Tibial artery (tissue), 4 donors: ENCODE measurements around the gene PHETA1.

Experiments used
- DNase-seq, 2 donors: peaks; one replicate each; pipeline ENCODE4 v3.0.0-alpha.2; 2019
- H3K27ac ChIP-seq, 2 donors: fragments of 200-600 bp; sonication (generic) in 1 of 2; 1 replicate in 1 of 2; 2 replicates in 1 of 2; pipeline ENCODE4 v1.5.1; 2018 to 2019; ENCODE audit warnings: mild to moderate bottlenecking in 1 of 2
- H3K27me3 ChIP-seq, 2 donors: fragments of 200-600 bp; sonication (generic) in 1 of 2; one replicate each; pipeline versions ENCODE4 v1.5.1 to v1.6.0; 2016 to 2019
- H3K36me3 ChIP-seq, 3 donors: fragments of 200-600 bp; sonication (generic) in 2 of 3; one replicate each; pipeline ENCODE4 v1.5.1; 2016 to 2019; ENCODE audit warnings: mild to moderate bottlenecking in 2 of 3
- H3K4me1 ChIP-seq, 4 donors: fragments of 200-600 bp; sonication (generic) in 2 of 4; 1 replicate in 3 of 4; 2 replicates in 1 of 4; pipeline ENCODE4 v1.5.1; 2016 to 2019
- H3K4me3 ChIP-seq, 2 donors: fragments of 200-600 bp; sonication (generic) in 1 of 2; 1 replicate in 1 of 2; 2 replicates in 1 of 2; pipeline ENCODE4 v1.5.1; 2018 to 2019; ENCODE audit warnings: mild to moderate bottlenecking in 2 of 2
- H3K9me3 ChIP-seq, 3 donors: fragments of 200-600 bp; sonication (generic) in 1 of 3; one replicate each; pipeline ENCODE4 v1.5.1; 2016 to 2019
- CTCF ChIP-seq, 2 experiments: fragments of 200-600 bp in 1 of 2; fragments of 450-650 bp in 1 of 2; IDR thresholded peaks; one replicate each; pipeline ENCODE4 v1.5.1; 2017 to 2019; ENCODE audit warnings: antibody characterized with exemption in 2 of 2, mild to moderate bottlenecking in 1 of 2, moderate library complexity in 1 of 2
- intact Hi-C: fragments of 100-400 bp; cut with DNase I; formaldehyde crosslinking; loops from one replicate; pipeline ENCODE4 v1.15.0; 2023; ENCODE audit warnings: low total_unique reads

Gene PHETA1

GRCh38 chr12:111362687-111363475 lies 6.0 kb downstream of the PHETA1 start:
- H3K4me3 ChIP-seq, result no peak overlapping the region
- H3K9me3 ChIP-seq, result no peaks in the 10 kb centered on the region
- DNase-seq, result no peak
- intact Hi-C loops, result no loop called here
- peaks cover 5 to 43% (median 18%) of the 10 kb centered on the region in 3 donors for H3K36me3 ChIP-seq
- H3K27me3 ChIP-seq, result no peaks in the 10 kb centered on the region
- no peak overlapping the region for H3K27ac ChIP-seq
- no peak for TF ChIP-seq CTCF (IDR thresholded peaks at IDR 0.05)
- peaks cover 0 to 13% (median 8%) of the 10 kb centered on the region in 4 donors for H3K4me1 ChIP-seq

GRCh38 chr12:111361717-111362576 lies 6.9 kb downstream of the PHETA1 start:
- peaks cover 5 to 43% (median 18%) of the 10 kb centered on the region in 3 donors for H3K36me3 ChIP-seq
- TF ChIP-seq CTCF (IDR thresholded peaks at IDR 0.05), result no peak
- DNase-seq, result no peak
- no peaks in the 10 kb centered on the region for H3K27me3 ChIP-seq
- H3K4me1 ChIP-seq, result peaks cover 0 to 4% (median under 1%) of the 10 kb centered on the region in 4 donors
- H3K27ac ChIP-seq, result no peak overlapping the region
- intact Hi-C loops, result no loop called here
- no peaks in the 10 kb centered on the region for H3K9me3 ChIP-seq
- H3K4me3 ChIP-seq, result no peak overlapping the region

- TF ChIP-seq CTCF (IDR thresholded peaks at IDR 0.05), result no peak
- intact Hi-C loops, result no loop called here
Observed at GRCh38 chr12:111361073-111361716, 7.7 kb downstream of the PHETA1 start.

GRCh38 chr12:111360325-111360930 lies 8.5 kb downstream of the PHETA1 start:
- Histone ChIP-seq H3K9me3 (no peaks in the 10 kb centered on the region), H3K36me3 (peaks cover 5 to 34% (median 18%) of the 10 kb centered on the region in 3 donors), H3K4me1 (peaks cover 0 to 4% (median 0%) of the 10 kb centered on the region in 4 donors), H3K27ac (no peak overlapping the region), H3K4me3 (no peak overlapping the region), H3K27me3 (no peaks in the 10 kb centered on the region)
- DNase-seq, result no peak
- intact Hi-C loops, result no loop called here
- no peak for TF ChIP-seq CTCF (IDR thresholded peaks at IDR 0.05)

More at GRCh38 chr12:111361073-111361716, 7.7 kb downstream of the PHETA1 start:
- no peaks in the 10 kb centered on the region for H3K27me3 ChIP-seq
- DNase-seq, result no peak
- H3K4me3 ChIP-seq, result no peak overlapping the region
- no peak overlapping the region for H3K27ac ChIP-seq
- peaks cover 0 to 4% (median 0%) of the 10 kb centered on the region in 4 donors for H3K4me1 ChIP-seq
- peaks cover 5 to 40% (median 18%) of the 10 kb centered on the region in 3 donors for H3K36me3 ChIP-seq
- H3K9me3 ChIP-seq, result no peaks in the 10 kb centered on the region

- Histone ChIP-seq H3K9me3 (no peaks in the 10 kb centered on the region), H3K27ac (no peak overlapping the region), H3K27me3 (no peaks in the 10 kb centered on the region), H3K4me3 (no peak overlapping the region), H3K36me3 (peaks cover 5 to 31% (median 18%) of the 10 kb centered on the region in 3 donors), H3K4me1 (peaks cover 0 to 4% (median 0%) of the 10 kb centered on the region in 4 donors)
- TF ChIP-seq CTCF (IDR thresholded peaks at IDR 0.05), result no peak
- intact Hi-C loops, result no loop called here
- no peak for DNase-seq
Observed at GRCh38 chr12:111359914-111360276, 9.0 kb downstream of the PHETA1 start.
